Hepatocyte (in vitro differentiated cells): ENCODE results near the gene ACAN. TPM values are rescaled to one million over a fixed set of nuclear protein-coding genes. Genes with fewer than 3 reads are reported as not detected.

Experiments
- DNase-seq: peaks from one replicate; pipeline ENCODE4 v3.0.0-alpha.2; 2016; ENCODE audit warnings: low spot score
- H2AFZ ChIP-seq: fragments of 200-600 bp; sonication (generic); 2 replicates; pipeline ENCODE4 v1.6.0; 2016; ENCODE audit warnings: antibody characterized with exemption, mild to moderate bottlenecking
- H3K27ac ChIP-seq: fragments of 200-600 bp; sonication (generic); 2 replicates; pipeline ENCODE4 v1.5.1; 2016; ENCODE audit warnings: mild to moderate bottlenecking
- H3K27me3 ChIP-seq: fragments of 200-600 bp; sonication (generic); 2 replicates; pipeline ENCODE4 v1.6.1; 2016
- H3K36me3 ChIP-seq: fragments of 200-600 bp; sonication (generic); replicated peaks from 2 replicates; pipeline ENCODE4 v1.5.1; 2016; ENCODE audit warnings: low read depth; ENCODE audit not compliant: insufficient read depth
- H3K4me1 ChIP-seq: fragments of 200-600 bp; sonication (generic); 2 replicates; pipeline ENCODE4 v1.5.1; 2016; ENCODE audit warnings: mild to moderate bottlenecking, moderate library complexity; ENCODE audit not compliant: insufficient read depth
- H3K4me2 ChIP-seq: fragments of 200-600 bp; sonication (generic); 2 replicates; pipeline ENCODE4 v1.6.0; 2016
- H3K4me3 ChIP-seq: fragments of 200-600 bp; sonication (generic); 2 replicates; pipeline ENCODE4 v1.5.1; 2016; ENCODE audit warnings: mild to moderate bottlenecking
- H3K79me2 ChIP-seq: fragments of 200-600 bp; sonication (generic); 2 replicates; pipeline ENCODE4 v1.6.0; 2017; ENCODE audit warnings: mild to moderate bottlenecking
- H3K9me2 ChIP-seq: fragments of 200-600 bp; sonication (generic); replicated peaks from 2 replicates; pipeline ENCODE4 v1.6.0; 2017; ENCODE audit warnings: mild to moderate bottlenecking; ENCODE audit not compliant: insufficient read depth
- H3K9me3 ChIP-seq: fragments of 200-600 bp; sonication (generic); 2 replicates; pipeline ENCODE4 v1.5.1; 2016; ENCODE audit warnings: low read depth, mild to moderate bottlenecking
- H4K20me1 ChIP-seq: fragments of 200-600 bp; sonication (generic); 2 replicates; pipeline ENCODE4 v1.6.0; 2016; ENCODE audit warnings: mild to moderate bottlenecking; ENCODE audit not compliant: insufficient read depth, poor library complexity, severe bottlenecking
- CTCF ChIP-seq: fragments of 200-600 bp; sonication (generic); IDR thresholded peaks from 2 replicates; pipeline ENCODE4 v1.5.1; 2016; ENCODE audit warnings: antibody characterized with exemption, mild to moderate bottlenecking; ENCODE audit not compliant: poor library complexity
- EZH2 ChIP-seq: fragments of 200-600 bp; sonication (generic); IDR thresholded peaks from 2 replicates; pipeline ENCODE4 v1.6.1; 2016; ENCODE audit warnings: antibody characterized with exemption, mild to moderate bottlenecking, borderline replicate concordance
- EZH2phosphoT487 ChIP-seq: fragments of 200-600 bp; sonication (generic); IDR thresholded peaks from one replicate; pipeline ENCODE4 v1.6.1; 2018; ENCODE audit warnings: antibody characterized with exemption, mild to moderate bottlenecking, low read depth, moderate library complexity; ENCODE audit not compliant: unreplicated experiment, severe bottlenecking
- WGBS: methylation state at CpG from one replicate; pipeline ENCODE4 v1.1.6; 2016; ENCODE audit warnings: low lambda C conversion rate; ENCODE audit errors: missing lambda C conversion rate; 5-methylcytosine and 5-hydroxymethylcytosine counted together
- polyA plus RNA-seq: library from polyadenylated mRNA; unstranded; fragments of >200 nt; fragmentation: Nextera tagmentation; extraction: Ambion mirVana; gene quantifications from 2 replicates; pipeline ENCODE4 v1.2.1, GENCODE V29; 2016
- total RNA-seq: library from RNA; depleted of rRNA; stranded (reverse); fragments of >200 nt; gene quantifications from 2 replicates; pipeline ENCODE4 v1.2.3, GENCODE V29; 2014

ACAN gene
- total and polyA plus RNA-seq, 2 experiments from 2014 or later = 0.20 to 0.34 TPM

- no peaks in the 10 kb centered on the region for H3K4me1 ChIP-seq
- H3K36me3 ChIP-seq = no peaks in the 10 kb centered on the region
- H3K9me3 ChIP-seq = no peaks in the 10 kb centered on the region
- DNase-seq = no peak
- no peaks in the 10 kb centered on the region for H4K20me1 ChIP-seq
- H3K27ac ChIP-seq = no peak overlapping the region
- WGBS = 89% methylated on average over 3 of the region's 3 CpGs
- no peaks in the 10 kb centered on the region for H3K9me2 ChIP-seq
- H3K27me3 ChIP-seq = peaks cover under 1% of the 10 kb centered on the region
- H3K4me2 ChIP-seq = no peak overlapping the region
- no peak overlapping the region for H2AFZ ChIP-seq
- H3K4me3 ChIP-seq = no peak overlapping the region
- H3K79me2 ChIP-seq = no peaks in the 10 kb centered on the region
- TF ChIP-seq EZH2phosphoT487 (no peak), CTCF (no peak), EZH2 (no peak)
Measured at GRCh38 chr15:88848203-88848602, 45.0 kb downstream of the ACAN start.

GRCh38 chr15:88849376-88850072, 46.3 kb downstream of the ACAN start:
- no peaks in the 10 kb centered on the region for H3K9me3 ChIP-seq
- DNase-seq = no peak
- H3K79me2 ChIP-seq = no peaks in the 10 kb centered on the region
- WGBS = 86% methylated on average over 22 of the region's 22 CpGs
- no peaks in the 10 kb centered on the region for H4K20me1 ChIP-seq
- no peak overlapping the region for H3K4me3 ChIP-seq
- no peaks in the 10 kb centered on the region for H3K4me1 ChIP-seq
- H2AFZ ChIP-seq = no peak overlapping the region
- no peaks in the 10 kb centered on the region for H3K36me3 ChIP-seq
- H3K27me3 ChIP-seq = no peaks in the 10 kb centered on the region
- H3K4me2 ChIP-seq = no peak overlapping the region
- H3K27ac ChIP-seq = no peak overlapping the region
- TF ChIP-seq EZH2phosphoT487 (no peak), CTCF (no peak), EZH2 (no peak)
- H3K9me2 ChIP-seq = no peaks in the 10 kb centered on the region

- Histone ChIP-seq H3K4me2 (no peak overlapping the region), H3K9me3 (no peaks in the 10 kb centered on the region), H3K4me1 (no peaks in the 10 kb centered on the region), H3K79me2 (no peaks in the 10 kb centered on the region), H2AFZ (no peak overlapping the region), H4K20me1 (no peaks in the 10 kb centered on the region), H3K4me3 (no peak overlapping the region), H3K36me3 (no peaks in the 10 kb centered on the region), H3K27me3 (no peaks in the 10 kb centered on the region), H3K27ac (no peak overlapping the region), H3K9me2 (no peaks in the 10 kb centered on the region)
- DNase-seq = no peak
- TF ChIP-seq CTCF (no peak), EZH2phosphoT487 (no peak), EZH2 (no peak)
Measured at GRCh38 chr15:88852476-88852875, 49.2 kb downstream of the ACAN start.

GRCh38 chr15:88858934-88859333, 55.7 kb downstream of the ACAN start:
- Histone ChIP-seq H3K9me3 (no peaks in the 10 kb centered on the region), H4K20me1 (no peaks in the 10 kb centered on the region), H3K27me3 (no peaks in the 10 kb centered on the region), H3K9me2 (no peaks in the 10 kb centered on the region), H3K36me3 (no peaks in the 10 kb centered on the region), H2AFZ (no peak overlapping the region), H3K79me2 (no peaks in the 10 kb centered on the region), H3K4me3 (no peak overlapping the region), H3K4me1 (no peaks in the 10 kb centered on the region), H3K4me2 (no peak overlapping the region), H3K27ac (no peak overlapping the region)
- DNase-seq = no peak
- TF ChIP-seq EZH2 (no peak), EZH2phosphoT487 (no peak), CTCF (no peak)
- 89% methylated on average over 11 of the region's 11 CpGs for WGBS
